PC-3 (cell line): ENCODE measurements around the gene CAMTA2. TPM values are rescaled to one million over a fixed set of nuclear protein-coding genes. Genes with fewer than 3 reads are reported as not detected.
A peak's percentile ranks its signal among the peaks of the same experiment; 100 is the strongest.

ENCODE experiments used
- ATAC-seq: fragments of 200-7000 bp; cut with Tn5 transposase; 2 replicates; pipeline ENCODE4 v1.9.1; 2020; ENCODE audit warnings: mild to moderate bottlenecking, moderate library complexity
- BruUV-seq: library from RNA; stranded (reverse); fragments of 400-500 nt; replicated peaks from 2 replicates; lab custom pipeline; 2021; lab: Mats Ljungman, UMichigan
- CTCF ChIA-PET: fragments of 300-600 bp; sonication (Branson Sonifier 250); formaldehyde crosslinking; loops from one replicate; lab custom pipeline; 2022; ENCODE audit warnings: antibody characterized with exemption; lab: Charles Lee
- POLR2A ChIA-PET: fragments of 300-600 bp; sonication (Branson Sonifier 250); formaldehyde crosslinking; loops from one replicate; lab custom pipeline; 2022; ENCODE audit warnings: antibody characterized with exemption; ENCODE audit not compliant: unreplicated experiment; lab: Charles Lee
- DNase-seq: peaks from one replicate; pipeline ENCODE4 v3.0.0-alpha.2; 2015
- H2AFZ ChIP-seq: fragments of 300-600 bp; sonication (generic); 2 replicates; pipeline ENCODE4 v1.6.0; 2016; ENCODE audit warnings: antibody characterized with exemption, low read length
- H3F3A ChIP-seq: fragments of 300-600 bp; sonication (generic); one replicate; pipeline ENCODE4 v1.6.0; 2017; ENCODE audit warnings: antibody characterized with exemption, low read length, control low read depth, mild to moderate bottlenecking; ENCODE audit not compliant: unreplicated experiment
- H3K27ac ChIP-seq: fragments of 300-600 bp; sonication (generic); 2 replicates; pipeline ENCODE4 v1.5.1; 2016; ENCODE audit warnings: mild to moderate bottlenecking, low read length
- H3K27me3 ChIP-seq: fragments of 300-600 bp; sonication (generic); 2 replicates; pipeline ENCODE4 v1.6.1; 2016; ENCODE audit warnings: low read length, mixed read lengths
- H3K36me3 ChIP-seq: fragments of 300-600 bp; sonication (generic); 2 replicates; pipeline ENCODE4 v1.6.1; 2016; ENCODE audit warnings: low read depth, mixed run types, low read length, mixed read lengths
- H3K4me1 ChIP-seq: fragments of 300-600 bp; sonication (generic); 2 replicates; pipeline ENCODE4 v1.5.1; 2016; ENCODE audit warnings: low read length; ENCODE audit not compliant: insufficient read depth
- H3K4me2 ChIP-seq: fragments of 300-600 bp; sonication (generic); 2 replicates; pipeline ENCODE4 v1.6.0; 2016; ENCODE audit warnings: low read length
- H3K4me3 ChIP-seq: fragments of 300-600 bp; sonication (generic); 2 replicates; pipeline ENCODE4 v1.5.1; 2016; ENCODE audit warnings: mild to moderate bottlenecking, low read length, mixed read lengths
- H3K79me2 ChIP-seq: fragments of 300-600 bp; sonication (generic); 2 replicates; pipeline ENCODE4 v1.6.1; 2017; ENCODE audit warnings: low read length, mixed read lengths
- H3K9ac ChIP-seq: fragments of 300-600 bp; sonication (generic); 2 replicates; pipeline ENCODE4 v1.6.0; 2016; ENCODE audit warnings: mild to moderate bottlenecking, low read length
- H3K9me2 ChIP-seq: fragments of 300-600 bp; sonication (generic); replicated peaks from 2 replicates; pipeline ENCODE4 v1.6.1; 2016; ENCODE audit warnings: mixed run types, low read length, mixed read lengths
- H3K9me3 ChIP-seq: fragments of 300-600 bp; sonication (generic); 2 replicates; pipeline ENCODE4 v1.6.1; 2016; ENCODE audit warnings: low read length, mixed read lengths
- H4K20me1 ChIP-seq: fragments of 300-600 bp; sonication (generic); 2 replicates; pipeline ENCODE4 v1.6.1; 2016; ENCODE audit warnings: low read length, mixed read lengths
- CTCF ChIP-seq: fragments of 300-600 bp; sonication (generic); conservative IDR thresholded peaks from 2 replicates; pipeline ENCODE4 v1.5.1; 2017; ENCODE audit warnings: antibody characterized with exemption, low read depth, mild to moderate bottlenecking, low read length
- EZH2 ChIP-seq: fragments of 300-600 bp; sonication (generic); IDR thresholded peaks from one replicate; pipeline ENCODE4 v1.6.1; 2017; ENCODE audit warnings: antibody characterized with exemption, mild to moderate bottlenecking, low read length; ENCODE audit not compliant: unreplicated experiment
- EZH2phosphoT487 ChIP-seq: fragments of 300-600 bp; sonication (generic); IDR thresholded peaks from 2 replicates; pipeline ENCODE4 v1.6.1; 2018; ENCODE audit warnings: mild to moderate bottlenecking, antibody characterized with exemption, low read length, borderline replicate concordance
- intact Hi-C: fragments of 100-400 bp; cut with micrococcal nuclease; formaldehyde crosslinking; loops from 2 replicates; pipeline ENCODE4 v1.9.0; 2023
- total RNA-seq: library from RNA; depleted of rRNA; stranded (reverse); fragments of >200 nt; gene quantifications from 2 replicates; pipeline ENCODE4 v1.2.3, GENCODE V29; 2014

CAMTA2 gene
- total RNA-seq, 1 experiment from 2014 or later: 6.2 TPM

GRCh38 chr17:5002121-5002788 is 14.8 kb upstream of the CAMTA2 start:
- H3K4me2 ChIP-seq: no peak overlapping the region
- ChIA-PET POLR2A (no interaction called here), CTCF (no interaction called here)
- H4K20me1 ChIP-seq: no peaks in the 10 kb centered on the region
- TF ChIP-seq CTCF (no peak), EZH2 (no peak), EZH2phosphoT487 (no peak)
- H3K27ac ChIP-seq: no peak overlapping the region
- 0 out of 2 replicates have a peak, but pooled peaks cover 9% of the 10 kb centered on the region for H3K4me1 ChIP-seq
- DNase-seq (no peak), ATAC-seq (no peak)
- no peak overlapping the region for H3K9ac ChIP-seq
- intact Hi-C loops: no loop called here
- no peaks in the 10 kb centered on the region for H3K9me2 ChIP-seq
- no peak overlapping the region for H2AFZ ChIP-seq
- H3K9me3 ChIP-seq: no peaks in the 10 kb centered on the region
- H3F3A ChIP-seq: no peaks in the 10 kb centered on the region
- no peaks in the 10 kb centered on the region for H3K27me3 ChIP-seq
- no peak overlapping the region for H3K4me3 ChIP-seq
- BruUV-seq: no TSS peak
- peaks cover 27% of the 10 kb centered on the region for H3K79me2 ChIP-seq
- H3K36me3 ChIP-seq: peaks cover 9% of the 10 kb centered on the region

GRCh38 chr17:5000237-5000639 is 12.8 kb upstream of the CAMTA2 start:
- intact Hi-C loops: no loop called here
- no peak for DNase-seq
- CTCF ChIA-PET: no interaction called here
- TF ChIP-seq CTCF (no peak), EZH2 (no peak), EZH2phosphoT487 (no peak)
- Histone ChIP-seq H4K20me1 (no peaks in the 10 kb centered on the region), H3K9me2 (no peaks in the 10 kb centered on the region), H2AFZ (no peak overlapping the region), H3K4me2 (no peak overlapping the region), H3K27ac (no peak overlapping the region), H3K36me3 (peaks cover 9% of the 10 kb centered on the region), H3K9ac (no peak overlapping the region), H3K79me2 (peaks cover 27% of the 10 kb centered on the region), H3K4me3 (no peak overlapping the region), H3K4me1 (0 out of 2 replicates have a peak, but pooled peaks cover 9% of the 10 kb centered on the region), H3K27me3 (no peaks in the 10 kb centered on the region), H3K9me3 (no peaks in the 10 kb centered on the region), H3F3A (no peaks in the 10 kb centered on the region)
- ATAC-seq: no peak
- no TSS peak for BruUV-seq
- POLR2A ChIA-PET: no interaction called here

GRCh38 chr17:4999430-5000093 is 12.1 kb upstream of the CAMTA2 start:
- ChIA-PET CTCF (no interaction called here), POLR2A (no interaction called here)
- TSS peak; percentile 62 for BruUV-seq
- Histone ChIP-seq H3K79me2 (peaks cover 27% of the 10 kb centered on the region), H3K27ac (no peak overlapping the region), H3K4me2 (peak overlapping the region; percentile 97), H3K4me3 (peak overlapping the region; percentile 79), H3K9ac (peak overlapping the region; percentile 71; the same call in 1 of the 2 replicates), H3K27me3 (no peaks in the 10 kb centered on the region), H4K20me1 (no peaks in the 10 kb centered on the region), H2AFZ (no peak overlapping the region; the same call in 1 of the 2 replicates), H3K9me3 (no peaks in the 10 kb centered on the region), H3K36me3 (peaks cover 8% of the 10 kb centered on the region), H3K4me1 (0 out of 2 replicates have a peak, but pooled peaks cover 9% of the 10 kb centered on the region), H3F3A (no peaks in the 10 kb centered on the region), H3K9me2 (no peaks in the 10 kb centered on the region)
- no peak for ATAC-seq
- DNase-seq: no peak
- TF ChIP-seq EZH2 (no peak), CTCF (no peak), EZH2phosphoT487 (no peak)
- intact Hi-C loops: no loop called here
